NCI-H2171 (cell line): ENCODE measurements around the gene GSN.

Source experiments
- DNase-seq: peaks from one replicate; lab custom pipeline; 2025; lab: John Stamatoyannopoulos, UW

Gene GSN

DNA sequence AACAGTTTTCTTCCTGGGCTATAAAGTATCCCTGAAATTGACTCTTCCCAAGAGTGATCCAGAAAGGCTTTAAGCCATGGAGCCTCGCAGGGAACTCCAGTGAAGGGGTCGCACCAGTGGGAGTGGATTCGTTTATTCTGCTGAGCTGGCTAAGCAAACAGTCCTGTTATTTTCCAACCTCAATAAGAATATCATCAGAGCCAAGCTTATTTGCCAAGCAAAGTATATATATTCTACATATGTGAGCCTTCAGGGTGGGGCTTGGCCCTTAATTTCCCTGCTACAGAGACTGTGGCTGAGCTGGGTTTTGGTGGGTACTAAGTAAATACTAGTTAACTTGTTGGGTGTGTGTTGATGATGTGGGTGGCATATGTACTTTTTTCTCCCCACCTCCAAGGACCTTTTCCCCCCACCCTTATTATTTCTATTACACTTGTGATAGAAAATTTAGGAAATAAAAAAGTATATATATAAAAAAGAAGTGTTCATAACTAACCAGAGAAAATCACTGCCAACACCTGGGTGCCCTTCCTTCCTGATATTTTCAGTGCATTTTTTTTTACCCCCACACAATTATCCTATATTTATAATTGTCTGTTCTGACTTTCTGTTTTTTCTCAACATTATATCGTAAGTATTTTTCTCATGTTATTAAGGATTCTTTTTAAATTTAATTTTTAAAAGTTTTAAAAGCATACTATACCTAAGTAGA lies 5.3 kb downstream of the GSN start:
- DNase-seq = no peak

DNA sequence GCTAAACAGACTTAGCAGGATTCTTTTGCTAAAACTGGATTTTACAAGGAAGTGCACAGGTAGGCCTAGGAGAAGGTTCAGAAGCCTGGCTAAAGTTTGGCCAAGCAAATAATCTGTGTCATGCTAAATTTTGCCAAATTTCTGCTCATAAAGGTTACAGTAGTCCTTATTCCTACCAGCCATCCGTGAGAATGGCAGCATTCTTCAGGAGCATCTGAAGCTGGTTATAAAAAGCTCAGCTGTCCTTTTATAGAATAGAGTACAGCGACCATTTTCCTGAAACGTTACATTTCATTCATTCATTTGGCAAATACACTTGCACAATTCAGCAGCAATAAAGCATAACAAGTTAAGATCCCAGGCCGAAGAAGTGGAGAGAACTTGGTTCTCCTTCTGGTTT lies 6.9 kb downstream of the GSN start:
- DNase-seq = no peak

DNA sequence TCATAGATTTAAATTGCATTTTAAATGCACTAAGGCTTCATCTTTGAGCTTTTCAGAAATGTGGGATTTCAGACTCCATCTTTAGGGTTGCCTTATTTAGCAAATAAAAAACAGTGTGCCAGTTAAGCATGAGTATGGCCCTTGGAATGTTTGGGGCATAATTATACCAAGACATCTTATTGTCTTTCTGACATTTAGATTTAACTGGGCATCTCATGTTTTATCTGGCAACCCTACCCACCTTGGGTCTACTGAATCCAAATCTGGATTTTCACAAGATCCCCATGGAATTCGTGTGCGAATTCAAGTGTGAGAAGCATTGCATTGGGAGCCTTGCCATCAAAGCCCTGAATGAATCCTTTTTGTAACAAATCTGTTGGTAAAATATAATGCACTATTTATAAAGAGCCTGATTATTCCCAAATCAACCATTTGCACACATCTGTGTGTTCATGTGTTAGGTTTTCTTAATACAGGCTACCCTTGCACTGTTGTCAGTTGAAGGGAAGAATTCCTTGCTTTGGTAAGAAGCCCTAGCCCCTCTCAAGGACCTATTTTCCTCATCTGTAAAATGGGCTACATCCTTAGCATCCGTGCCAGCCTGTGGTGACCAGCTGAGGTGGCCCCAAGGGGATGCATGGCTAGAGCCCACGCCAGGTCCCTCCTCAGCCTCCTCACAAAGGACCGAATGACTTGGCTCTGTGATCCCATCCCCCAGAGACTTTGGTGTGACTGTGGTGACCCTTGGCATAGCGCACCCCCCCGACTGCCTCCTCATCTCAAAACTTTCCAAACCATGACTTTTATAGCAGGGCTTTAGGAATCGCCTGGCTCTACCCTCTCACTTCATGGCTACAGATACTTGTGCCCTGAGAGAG lies 8.1 kb downstream of the GSN start:
- no peak for DNase-seq

DNA sequence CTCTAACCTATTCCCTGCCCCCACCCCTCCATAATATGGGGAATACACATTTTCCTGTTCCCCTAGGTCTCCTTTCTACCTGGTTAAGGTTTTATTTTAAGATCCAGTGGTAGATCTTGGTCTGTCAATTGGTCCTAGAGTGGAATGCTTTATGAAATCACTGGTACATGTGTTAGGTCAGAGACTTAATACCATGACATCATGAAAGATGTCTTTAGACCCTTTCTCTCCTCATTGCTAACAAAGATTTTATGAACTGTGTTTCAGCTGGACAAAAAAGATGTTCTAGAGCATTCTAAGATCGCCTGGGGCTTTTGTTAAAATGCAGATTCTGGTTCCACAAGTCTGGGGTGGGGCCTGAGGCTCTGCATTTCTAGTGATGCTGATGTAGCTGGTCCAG lies 9.1 kb downstream of the GSN start:
- DNase-seq = no peak

DNA sequence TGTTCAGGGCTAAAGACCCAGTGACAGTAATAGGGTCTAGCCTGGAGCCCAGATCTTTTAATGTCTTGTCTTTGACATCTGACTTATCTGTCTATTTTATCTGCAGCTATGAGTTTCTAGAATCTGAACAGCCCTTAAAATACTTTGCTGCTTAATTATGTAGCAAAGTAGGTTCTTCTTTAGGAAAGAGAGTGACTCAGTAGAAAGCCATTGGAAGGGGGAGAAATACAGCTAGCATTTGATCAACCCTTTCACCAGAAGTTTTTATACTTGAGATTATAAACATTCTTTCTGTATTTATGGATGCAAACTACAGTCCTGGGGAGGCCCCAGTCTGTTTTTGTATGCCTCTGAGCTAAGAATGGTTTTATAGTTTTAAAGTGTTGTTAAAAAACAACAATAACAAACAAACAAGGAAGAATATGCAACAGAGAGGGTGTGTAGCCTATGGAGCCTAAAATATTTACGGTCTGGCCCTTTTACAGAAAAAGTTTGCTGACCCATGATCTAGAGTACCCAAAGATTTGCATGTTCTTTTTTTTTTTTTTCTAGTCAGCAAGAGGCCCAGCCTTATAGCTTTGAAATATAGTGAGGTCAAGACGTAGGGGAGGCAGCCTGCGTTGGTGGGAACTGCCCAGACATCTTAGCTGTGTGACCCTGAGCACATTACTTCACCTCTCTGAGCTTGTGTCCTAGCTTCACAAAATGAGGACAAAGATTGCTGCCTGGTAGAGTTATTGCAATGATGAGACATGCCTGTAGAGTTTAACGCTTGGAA lies 9.7 kb downstream of the GSN start:
- DNase-seq = no peak

DNA sequence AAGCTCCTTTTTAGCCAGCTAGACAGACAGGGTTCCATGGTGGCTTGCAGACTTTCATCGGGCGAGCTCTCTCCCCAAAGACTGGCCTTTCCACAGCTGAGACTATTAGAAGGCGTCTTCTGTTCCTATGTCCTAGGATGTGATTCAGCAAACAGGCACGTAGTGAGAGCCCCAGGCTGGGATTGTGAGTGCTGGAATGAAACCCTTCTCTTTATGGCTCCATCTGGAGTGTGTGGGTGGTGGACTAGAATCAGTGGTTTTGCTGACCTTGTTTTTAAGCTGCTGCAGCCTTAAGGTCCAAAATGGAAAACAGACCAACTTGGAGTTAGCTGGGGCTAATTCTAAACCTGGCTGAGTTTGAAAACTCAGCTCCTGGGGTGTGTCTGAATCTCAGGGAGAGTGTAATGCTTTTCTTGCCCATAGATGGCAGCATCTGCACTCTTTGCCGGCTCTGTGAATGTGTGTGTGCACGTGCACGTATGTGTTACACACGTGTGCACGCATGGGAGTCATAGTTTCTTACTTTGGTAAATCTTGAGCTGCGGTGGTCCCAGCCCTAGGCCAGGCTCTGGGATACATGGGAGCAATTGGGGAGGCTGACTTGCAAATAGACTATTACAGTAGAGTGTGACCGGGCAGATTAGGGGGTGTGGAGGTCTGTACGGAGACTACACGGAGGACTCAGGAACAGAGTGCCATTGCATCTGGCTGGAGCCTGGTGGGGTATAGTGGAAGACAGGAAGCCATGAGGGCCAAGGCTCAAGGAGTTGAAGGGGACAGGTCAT lies 10.7 kb downstream of the GSN start:
- DNase-seq = peak; percentile 2

DNA sequence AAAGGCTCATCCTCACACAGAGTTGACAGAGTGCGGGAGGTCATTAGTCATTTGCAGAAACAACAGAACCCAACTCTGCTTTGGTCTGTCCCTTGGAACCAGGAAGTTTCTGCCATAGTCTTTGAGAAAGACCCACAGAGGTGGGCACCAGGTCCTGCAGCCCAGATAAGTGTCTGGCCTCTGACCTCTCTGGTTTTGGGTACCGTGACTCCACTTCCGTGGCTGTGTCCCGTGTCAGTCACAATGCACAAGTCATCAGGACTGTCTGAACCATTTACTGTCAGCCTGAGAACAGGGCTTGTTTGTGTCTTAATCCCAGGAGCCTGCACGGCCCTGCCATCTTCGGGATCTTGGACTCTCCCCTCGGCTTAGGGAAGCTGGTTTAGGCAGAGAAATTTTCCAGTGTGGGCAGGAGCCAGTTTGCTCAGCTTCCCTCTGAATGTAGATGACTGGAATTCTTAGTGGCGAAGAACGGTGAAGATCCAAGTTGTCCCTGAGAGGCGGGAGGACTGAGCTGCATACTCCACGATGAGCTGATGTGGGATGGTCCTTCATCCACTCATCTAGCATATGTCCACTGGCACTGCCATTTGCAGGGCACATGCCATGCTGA lies 11.9 kb downstream of the GSN start:
- DNase-seq = no peak

DNA sequence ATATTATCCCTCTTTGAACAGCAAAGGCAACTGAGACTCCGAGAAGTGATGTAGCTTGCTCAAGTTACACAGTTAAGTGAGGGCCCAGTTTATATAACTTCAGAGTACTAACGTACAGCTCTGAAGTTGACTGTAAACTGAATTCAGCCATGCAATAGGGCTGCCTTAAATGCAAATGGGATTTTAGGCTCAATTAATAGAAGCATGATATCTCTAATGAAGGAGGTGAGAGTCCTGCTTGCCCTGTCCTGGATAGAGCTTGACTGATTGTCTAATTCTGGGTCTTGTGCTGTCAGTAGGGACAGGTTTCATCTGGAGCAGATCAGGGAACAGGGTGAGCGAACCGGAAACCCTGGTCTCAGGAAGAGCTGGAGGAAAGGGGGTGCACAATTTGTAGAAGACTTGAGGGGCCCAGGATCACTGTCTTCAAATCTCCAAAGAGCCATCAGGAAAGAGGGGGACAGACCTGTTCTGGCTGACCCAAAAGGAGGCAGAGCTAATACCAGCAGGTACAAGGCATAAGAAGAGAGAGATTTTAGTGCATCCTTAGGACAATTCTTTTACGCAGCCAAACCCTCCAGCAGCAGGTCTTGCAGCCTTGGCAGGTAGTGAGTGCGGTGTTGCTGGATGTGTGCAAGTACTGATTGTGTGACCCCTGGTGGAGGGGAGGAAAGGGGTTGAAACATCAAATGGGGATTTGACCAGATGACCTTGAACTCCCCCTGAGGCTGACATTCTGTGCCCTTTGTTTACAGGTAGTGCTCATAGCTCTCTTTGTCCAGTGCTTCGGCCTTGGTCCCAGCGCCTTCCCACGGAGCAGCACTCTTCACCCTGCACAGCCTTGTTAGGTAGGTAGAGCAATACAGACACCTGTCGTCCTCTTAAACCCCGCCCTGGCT lies 13.0 kb downstream of the GSN start:
- DNase-seq = no peak

DNA sequence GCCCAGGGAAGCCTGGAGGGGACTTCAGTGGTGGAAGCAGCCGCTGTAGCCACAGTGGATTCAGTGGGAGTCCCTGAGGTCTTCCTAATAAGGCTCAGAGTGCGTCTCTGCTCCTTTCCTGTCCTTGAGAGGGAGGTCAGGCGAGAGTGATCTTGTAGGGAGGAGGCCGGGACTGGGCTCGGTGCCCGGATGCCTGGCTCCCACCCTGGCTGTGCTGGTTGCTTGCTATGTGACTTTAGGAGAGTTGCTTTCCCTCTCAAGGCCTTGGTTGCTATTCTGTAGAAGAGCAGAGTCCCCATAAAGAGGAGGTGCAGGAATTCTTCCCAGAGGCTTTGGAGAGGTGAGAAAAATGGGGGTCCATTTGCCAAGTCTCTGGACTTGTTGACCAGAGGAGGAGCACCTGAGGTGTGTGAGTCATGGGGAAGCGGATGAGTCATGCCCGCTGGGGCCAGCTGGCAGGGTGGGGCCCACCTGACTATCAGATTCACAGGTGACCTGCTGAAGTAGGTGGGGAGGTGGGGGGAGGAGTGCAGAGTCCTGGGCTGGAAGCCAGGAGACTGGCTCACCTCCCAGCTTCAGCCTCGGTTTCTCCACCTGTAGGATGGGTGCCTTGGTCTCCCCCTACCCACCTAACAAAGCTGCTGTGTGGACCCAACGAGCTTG lies 13.8 kb downstream of the GSN start:
- peak; percentile 49 for DNase-seq

DNA sequence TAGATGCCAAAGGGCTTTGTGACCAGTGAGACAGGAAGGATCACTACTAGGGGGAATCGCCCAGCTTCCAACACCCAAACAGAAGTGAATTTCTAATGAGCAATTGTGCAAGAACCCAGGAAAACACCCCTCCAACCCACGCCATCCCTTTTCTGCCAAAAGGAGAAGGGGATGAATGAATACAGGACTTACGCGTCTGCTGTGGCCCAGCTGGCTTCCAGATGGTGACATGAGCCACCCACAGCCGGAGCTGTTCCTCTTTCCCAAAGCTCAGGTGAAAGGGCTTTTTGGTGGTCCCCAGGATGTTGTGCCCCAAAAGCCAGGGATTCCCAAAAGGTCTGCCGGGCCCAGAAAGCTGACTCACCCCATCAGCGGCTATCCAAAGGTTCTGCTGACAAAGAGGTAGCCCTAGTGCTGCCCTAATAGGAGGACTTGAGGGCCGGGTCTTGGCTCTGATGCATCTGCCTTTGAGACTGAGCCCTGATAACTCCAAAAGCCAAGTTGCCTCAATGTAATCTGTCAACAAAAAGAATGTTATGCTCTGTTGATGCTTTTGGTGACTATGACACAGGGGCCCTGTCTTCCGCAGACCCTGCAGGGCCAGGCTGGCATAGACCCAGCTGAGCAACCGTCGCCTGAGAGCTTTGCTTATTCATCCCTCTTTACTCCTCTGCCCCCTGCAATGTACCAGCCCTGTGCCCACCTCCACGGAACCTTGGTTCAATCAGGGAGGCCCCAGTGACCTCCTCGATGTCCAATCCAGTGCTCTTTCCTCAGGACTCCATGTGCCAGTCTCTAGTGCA lies 14.5 kb downstream of the GSN start:
- DNase-seq = peak; percentile 30

DNA sequence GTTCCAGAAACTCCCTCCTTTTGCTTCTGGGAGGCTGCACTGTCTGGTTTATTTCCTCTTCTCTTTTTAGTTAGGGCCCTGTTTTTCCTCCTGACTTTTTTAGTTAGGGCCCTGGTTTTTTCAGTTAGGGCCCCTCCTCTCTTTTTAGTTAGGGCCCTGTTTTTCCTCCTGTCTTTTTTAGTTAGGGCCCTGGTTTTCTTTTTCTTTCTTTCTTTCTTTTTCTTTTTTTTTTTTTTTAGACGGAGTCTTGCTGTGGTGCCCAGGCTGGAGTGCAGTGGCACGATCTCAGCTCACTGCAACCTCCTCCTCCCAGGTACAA lies 15.1 kb downstream of the GSN start:
- no peak for DNase-seq

DNA sequence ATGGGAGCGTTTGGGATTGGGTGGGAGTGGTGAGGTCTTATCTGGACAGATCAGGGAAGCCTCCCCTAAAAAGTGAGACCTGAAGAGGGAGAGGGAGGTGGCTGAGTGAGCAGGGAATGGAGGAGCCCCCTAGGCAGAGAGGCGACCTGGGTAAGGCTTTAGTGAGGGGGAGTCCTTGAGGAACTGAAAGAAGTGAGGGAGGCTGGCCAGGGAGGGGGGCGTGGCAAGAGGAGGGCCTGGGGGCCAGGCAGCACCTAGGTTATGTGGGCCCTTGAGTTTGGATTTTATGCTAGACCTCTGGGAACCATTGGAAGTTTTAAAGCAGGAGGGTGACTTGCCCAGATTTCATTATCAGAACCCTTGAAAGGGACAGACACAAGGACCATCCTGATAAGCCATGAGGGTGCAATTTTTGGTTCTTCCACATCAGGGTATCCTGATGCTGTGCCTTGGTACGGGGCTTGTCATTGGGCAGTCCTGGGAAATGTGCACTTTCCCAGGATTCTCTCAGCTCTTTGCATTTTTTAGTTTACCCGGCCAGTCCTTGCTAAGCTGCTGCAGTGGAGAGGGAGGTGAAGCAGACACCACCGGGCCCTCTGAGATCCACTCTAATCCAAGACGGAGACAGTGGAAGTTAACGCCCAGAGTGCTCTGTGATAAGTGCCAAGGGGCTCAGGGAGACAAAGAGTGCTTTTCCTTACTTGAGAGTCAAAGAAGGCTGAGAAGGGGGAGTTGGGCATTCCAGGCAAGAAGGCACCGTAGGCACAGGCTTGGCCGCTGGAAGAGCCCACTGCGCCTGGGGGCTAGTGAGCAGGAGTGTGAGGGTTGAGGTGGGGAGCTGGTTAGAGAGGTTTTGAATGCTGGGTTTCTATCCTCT lies 16.1 kb downstream of the GSN start:
- DNase-seq = no peak

DNA sequence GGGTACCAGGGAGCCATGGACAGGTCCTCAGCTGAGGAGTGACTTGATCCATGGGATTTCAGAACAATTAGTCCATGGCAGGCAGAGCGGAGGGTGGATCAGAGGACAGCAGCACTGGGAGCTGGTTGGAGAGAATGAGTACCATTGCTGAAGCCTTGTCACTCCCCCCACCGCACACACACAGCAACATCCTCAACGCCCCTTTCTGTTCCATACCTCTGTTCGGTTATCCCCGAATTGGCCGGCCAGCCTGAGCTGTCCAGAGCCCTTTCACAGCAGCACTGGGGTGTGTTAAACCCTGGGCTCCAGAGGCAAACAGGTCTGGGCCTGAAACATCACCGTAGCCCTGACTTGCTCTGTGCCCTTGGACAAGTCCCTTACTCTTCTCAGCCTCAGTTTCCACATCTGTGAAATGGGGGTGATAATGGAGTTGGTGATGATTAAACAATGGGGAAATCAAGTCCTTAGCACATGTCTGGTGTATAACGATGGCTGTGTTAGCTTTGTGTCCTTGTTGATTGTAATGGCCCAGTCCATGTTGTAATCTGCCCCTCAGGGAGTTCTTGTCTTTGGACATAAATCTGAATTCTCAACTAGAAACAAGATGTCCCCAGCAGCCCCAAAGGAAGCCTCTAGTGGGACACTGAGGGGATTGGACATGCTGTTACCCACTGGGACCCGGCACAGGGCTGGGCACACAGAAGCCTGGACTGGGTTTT lies 16.9 kb downstream of the GSN start:
- no peak for DNase-seq

DNA sequence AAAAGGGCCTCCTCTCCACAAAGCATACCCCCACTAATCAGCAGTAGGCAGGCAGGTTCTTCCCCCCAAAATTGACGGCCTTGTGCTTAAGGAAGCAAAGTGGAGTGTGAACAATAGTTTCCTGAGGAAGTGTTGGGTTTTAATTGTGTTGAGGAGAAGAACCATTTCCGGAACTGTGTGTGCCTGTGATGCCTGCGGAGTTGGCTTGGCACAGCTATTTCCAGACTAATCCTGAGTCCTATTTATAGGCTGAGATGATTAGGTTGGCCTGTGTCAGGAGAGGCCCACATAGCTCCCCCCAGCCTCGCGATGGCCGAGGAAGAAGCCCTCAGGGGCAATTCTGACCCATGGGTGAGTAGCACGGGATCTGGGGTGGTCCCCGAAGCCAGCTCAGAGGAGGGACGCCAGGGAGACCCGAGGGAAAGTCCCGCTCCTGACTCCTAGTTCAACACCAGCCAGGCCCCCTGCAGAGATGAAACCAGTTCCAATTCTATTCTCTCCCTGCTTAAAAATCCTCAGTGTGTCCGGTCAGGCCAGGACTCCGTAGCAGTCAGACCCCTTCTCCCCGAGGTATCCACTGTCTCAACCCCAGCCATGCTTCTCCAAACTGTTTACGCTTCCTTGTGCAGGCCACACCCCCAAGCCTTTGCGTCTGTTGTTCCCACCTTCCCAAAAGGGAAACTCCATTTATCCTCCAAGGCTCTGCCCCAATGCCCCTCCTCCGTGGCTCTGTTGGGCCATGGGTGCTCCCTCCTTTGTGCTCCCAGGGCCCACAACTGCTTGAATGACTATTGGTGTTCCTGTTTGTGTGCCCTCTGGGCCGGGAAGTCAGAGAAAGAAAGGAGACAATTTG lies 18.1 kb downstream of the GSN start:
- DNase-seq = no peak

DNA sequence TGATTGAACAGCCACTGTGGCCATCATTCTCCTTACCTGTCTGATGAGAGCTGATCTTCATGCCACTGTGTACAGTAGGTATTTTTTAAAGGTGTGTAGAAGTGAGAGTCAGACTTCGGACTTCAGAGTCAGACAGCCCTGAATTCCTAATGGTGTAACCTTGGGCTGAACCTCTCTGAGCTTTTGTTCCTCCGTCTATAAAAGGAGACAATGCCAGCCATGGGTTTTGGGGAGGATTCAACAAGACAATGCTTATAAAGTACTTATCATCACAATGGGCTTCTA lies 18.7 kb downstream of the GSN start:
- no peak for DNase-seq

DNA sequence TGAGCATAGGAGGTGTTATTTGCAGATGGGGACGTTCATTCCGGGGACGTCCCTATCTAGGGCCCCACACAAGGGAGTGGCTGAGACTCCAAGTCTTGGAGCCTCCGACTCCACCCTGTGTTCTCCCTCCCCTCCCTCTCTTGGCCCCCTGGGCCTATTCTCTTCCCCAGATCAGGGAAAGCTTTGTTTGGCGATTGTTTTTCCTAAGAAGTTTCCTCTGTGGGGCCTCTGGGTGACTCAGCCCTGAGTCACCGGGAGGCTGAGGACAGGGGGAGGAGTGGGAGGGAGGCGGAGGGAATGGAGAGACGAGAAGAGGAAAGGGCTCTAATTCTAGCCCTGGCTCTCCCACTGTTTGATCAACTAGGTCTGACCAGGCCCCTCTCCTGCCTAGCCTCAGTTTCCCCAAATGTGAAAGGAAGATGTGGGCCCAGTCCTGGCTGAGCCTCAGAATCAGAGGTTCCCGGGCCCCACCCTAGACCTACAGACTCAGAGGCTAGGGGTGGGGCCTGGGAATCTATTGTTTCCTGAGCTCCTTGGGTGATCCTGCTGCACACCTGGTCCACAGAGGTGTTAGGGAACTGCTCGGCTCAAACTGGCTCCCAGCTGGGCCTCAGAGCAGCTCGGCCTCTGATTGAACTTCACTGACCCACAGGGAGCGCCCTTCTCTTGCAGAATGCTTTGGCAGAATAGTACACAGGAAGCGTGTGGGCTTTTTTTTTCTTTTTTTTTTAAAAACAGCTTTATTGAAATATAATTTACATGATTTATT lies 19.2 kb downstream of the GSN start:
- peak; percentile 48 for DNase-seq
